ENCODE results near the gene SBF2.

Gene SBF2

DNA sequence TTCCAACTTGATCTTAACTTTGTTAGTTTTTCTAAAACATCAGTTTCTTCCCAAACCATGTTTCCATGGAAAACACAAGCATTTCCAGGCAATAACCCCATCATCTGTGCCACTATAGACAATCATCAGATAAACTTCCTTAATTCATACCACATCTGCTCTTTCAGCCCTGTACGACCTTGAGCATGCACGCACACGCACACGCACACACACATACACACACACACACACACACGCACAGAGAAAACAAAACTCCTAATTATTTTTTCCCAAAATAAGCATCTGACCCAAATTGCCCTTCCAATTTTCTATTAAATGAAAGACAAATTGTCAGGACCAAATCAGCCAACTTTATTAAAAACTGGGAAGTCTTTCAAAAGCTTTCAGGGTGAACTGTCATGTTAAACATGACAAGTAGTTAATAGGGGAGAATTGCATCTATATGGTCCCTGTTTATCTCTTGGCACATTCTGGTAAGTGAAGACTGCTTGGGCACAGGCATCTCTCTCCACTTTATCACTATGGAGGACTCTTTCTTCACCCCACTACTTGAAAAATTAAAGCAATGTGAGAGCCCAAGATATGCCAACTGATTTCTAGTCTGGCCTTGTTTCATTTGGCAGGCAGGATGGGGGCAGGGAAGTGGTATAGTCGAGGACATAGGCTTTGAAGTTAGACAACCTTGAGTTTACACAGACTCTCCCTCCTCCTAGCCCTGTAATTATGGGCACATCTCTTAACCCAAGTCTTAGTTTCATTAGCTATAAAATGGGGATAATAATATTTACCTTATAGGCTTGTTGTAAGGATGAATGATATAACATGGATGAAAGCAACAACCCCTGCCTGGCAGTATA lies 25.9 kb upstream of the SBF2 start:
- Histone ChIP-seq H3K4me3 (ENCODE audit: low read depth, low read length) (no peak overlapping the region), H3K36me3 (no peaks in the 10 kb centered on the region), H3K9me3 (ENCODE audit: severe bottlenecking) (no peaks in the 10 kb centered on the region), H3K27me3 (ENCODE audit: insufficient read depth, low read depth, severe bottlenecking) (no peaks in the 10 kb centered on the region), H3K27ac (no peak overlapping the region)
- TF ChIP-seq, protein P1, sequence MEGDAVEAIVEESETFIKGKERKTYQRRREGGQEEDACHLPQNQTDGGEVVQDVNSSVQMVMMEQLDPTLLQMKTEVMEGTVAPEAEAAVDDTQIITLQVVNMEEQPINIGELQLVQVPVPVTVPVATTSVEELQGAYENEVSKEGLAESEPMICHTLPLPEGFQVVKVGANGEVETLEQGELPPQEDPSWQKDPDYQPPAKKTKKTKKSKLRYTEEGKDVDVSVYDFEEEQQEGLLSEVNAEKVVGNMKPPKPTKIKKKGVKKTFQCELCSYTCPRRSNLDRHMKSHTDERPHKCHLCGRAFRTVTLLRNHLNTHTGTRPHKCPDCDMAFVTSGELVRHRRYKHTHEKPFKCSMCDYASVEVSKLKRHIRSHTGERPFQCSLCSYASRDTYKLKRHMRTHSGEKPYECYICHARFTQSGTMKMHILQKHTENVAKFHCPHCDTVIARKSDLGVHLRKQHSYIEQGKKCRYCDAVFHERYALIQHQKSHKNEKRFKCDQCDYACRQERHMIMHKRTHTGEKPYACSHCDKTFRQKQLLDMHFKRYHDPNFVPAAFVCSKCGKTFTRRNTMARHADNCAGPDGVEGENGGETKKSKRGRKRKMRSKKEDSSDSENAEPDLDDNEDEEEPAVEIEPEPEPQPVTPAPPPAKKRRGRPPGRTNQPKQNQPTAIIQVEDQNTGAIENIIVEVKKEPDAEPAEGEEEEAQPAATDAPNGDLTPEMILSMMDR (IDR thresholded peaks at IDR 0.05; ENCODE audit: low read depth, low read length) = no peak
- DNase-seq = no peak

DNA sequence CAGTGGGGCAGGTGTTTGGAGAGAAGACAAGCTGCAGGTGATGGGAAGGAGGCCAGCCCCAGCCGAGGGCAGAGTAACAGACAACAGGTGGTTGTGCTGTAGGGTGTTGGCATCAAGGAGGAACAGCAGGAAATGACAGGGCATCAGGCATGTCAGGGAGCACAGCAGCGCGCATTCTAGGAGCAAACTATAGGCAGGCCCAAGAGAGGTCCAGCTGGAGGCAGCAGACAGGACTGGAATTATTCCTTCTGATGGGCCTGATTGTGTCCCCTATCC lies 24.4 kb upstream of the SBF2 start:
- H3K4me3 ChIP-seq (ENCODE audit: low read depth, low read length) = no peak overlapping the region
- no peaks in the 10 kb centered on the region for H3K27me3 ChIP-seq (ENCODE audit: insufficient read depth, low read depth, severe bottlenecking)
- no peaks in the 10 kb centered on the region for H3K36me3 ChIP-seq
- H3K27ac ChIP-seq = no peak overlapping the region
- TF ChIP-seq, protein P1 (IDR thresholded peaks at IDR 0.05; ENCODE audit: low read depth, low read length) = no peak
- H3K9me3 ChIP-seq (ENCODE audit: severe bottlenecking) = no peaks in the 10 kb centered on the region
- DNase-seq = no peak

DNA sequence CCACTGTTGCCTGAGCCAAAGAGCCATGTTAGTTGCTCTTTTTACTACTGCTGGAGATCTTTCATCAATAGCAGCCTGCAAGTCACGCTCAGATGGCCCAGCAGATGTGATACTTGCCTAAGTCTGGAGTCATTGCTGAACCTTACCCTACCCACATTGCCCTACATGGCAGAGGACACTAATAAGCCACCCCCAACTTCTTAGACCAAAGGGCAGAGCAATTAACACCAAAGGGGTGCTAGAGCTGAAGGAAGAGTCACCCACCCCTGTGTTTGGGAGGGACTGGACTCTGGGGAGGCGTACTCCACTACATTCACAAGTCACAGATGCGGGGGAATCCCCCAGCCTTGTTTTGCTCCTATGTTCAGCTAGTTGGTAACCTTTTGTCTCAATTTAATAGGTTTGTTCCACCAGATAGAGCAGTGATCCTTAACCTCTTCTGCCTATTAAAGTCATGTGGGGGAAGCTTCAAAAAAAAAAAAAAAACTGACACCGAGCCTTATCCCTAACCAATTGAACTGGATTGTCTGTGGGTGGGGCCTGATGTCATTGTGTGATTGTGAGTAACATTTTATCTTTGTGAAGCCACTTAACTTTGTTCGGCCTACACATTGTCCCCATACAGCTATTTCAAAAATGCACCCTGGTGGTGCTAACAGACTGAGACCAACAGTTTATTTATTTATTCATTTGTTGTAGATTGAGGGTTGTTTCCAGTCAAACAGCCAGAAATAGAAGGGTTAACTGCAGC lies 23.9 kb upstream of the SBF2 start:
- no peaks in the 10 kb centered on the region for H3K9me3 ChIP-seq (ENCODE audit: severe bottlenecking)
- H3K36me3 ChIP-seq = no peaks in the 10 kb centered on the region
- H3K27ac ChIP-seq = no peak overlapping the region
- no peaks in the 10 kb centered on the region for H3K27me3 ChIP-seq (ENCODE audit: insufficient read depth, low read depth, severe bottlenecking)
- DNase-seq = no peak
- no peak overlapping the region for H3K4me3 ChIP-seq (ENCODE audit: low read depth, low read length)
- TF ChIP-seq, protein P1 (IDR thresholded peaks at IDR 0.05; ENCODE audit: low read depth, low read length) = no peak

DNA sequence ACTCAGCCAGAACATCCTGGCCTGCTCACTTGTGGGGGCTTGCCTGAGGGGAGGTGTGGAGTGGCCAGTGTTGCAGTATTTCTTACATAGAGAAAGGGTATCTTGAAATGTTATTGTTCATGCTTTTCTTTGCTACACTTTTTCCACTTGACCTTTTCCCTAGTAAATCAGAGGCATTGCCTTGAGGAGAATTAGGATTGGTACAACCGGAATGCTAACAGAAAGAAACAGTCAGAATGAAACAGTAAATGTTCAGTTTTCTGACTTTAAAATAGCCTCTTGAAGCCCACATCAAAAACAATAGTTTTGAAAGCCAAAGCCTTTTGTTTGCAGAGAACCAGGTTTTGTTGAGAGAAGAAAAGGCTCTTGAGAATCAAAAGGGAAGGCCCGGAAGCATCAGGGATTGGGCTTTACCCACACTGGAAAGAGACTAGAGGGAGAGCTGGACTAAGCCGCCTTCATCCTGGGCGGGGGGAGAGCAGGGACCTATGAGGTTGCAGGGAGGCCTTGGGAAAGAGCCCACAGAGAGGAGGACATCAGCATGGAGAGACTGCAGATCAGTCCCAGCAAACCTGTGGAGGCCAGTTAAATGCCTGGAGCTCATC lies 23.2 kb upstream of the SBF2 start:
- no peaks in the 10 kb centered on the region for H3K9me3 ChIP-seq (ENCODE audit: severe bottlenecking)
- TF ChIP-seq, protein P1 (IDR thresholded peaks at IDR 0.05; ENCODE audit: low read depth, low read length) = no peak
- no peaks in the 10 kb centered on the region for H3K36me3 ChIP-seq
- DNase-seq = no peak
- H3K4me3 ChIP-seq (ENCODE audit: low read depth, low read length) = no peak overlapping the region
- no peaks in the 10 kb centered on the region for H3K27me3 ChIP-seq (ENCODE audit: insufficient read depth, low read depth, severe bottlenecking)
- no peak overlapping the region for H3K27ac ChIP-seq

DNA sequence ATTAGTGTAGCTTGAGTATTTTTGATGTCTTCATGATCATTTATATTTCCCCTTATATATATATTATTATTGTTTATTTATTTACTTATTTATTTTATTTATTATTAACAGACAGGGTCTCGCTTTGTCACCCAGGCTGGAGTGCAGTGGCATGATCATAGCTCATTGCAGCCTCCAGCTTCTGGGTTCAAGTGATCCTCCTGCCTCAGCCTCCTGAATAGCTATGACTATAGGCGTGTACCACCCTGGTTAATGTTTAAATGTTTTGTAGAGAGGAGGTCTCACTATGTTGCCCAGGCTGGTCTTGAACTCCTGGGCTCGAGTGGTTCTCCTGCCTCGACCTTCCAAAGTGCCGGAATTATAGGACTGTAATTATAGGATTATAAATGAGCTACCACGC lies 21.1 kb upstream of the SBF2 start:
- no peak for DNase-seq
- H3K36me3 ChIP-seq = no peaks in the 10 kb centered on the region
- H3K27me3 ChIP-seq (ENCODE audit: insufficient read depth, low read depth, severe bottlenecking) = no peaks in the 10 kb centered on the region
- H3K27ac ChIP-seq = no peak overlapping the region
- no peaks in the 10 kb centered on the region for H3K9me3 ChIP-seq (ENCODE audit: severe bottlenecking)
- no peak overlapping the region for H3K4me3 ChIP-seq (ENCODE audit: low read depth, low read length)
- TF ChIP-seq, protein P1 (IDR thresholded peaks at IDR 0.05; ENCODE audit: low read depth, low read length) = no peak

Data from WERI-Rb-1 (cell line).